Trophoblast cell (in vitro differentiated cells and primary cell): ENCODE results near the gene TRIM15.

Experiments
- DNase-seq, 2 donors: peaks; one replicate each; pipeline ENCODE4 v3.0.0-alpha.2; 2016
- H2AFZ ChIP-seq: 2 replicates; pipeline ENCODE4 v1.6.1; 2013; ENCODE audit warnings: low read length, moderate library complexity, mild to moderate bottlenecking; ENCODE audit not compliant: insufficient read depth, poor library complexity
- H2AK5ac ChIP-seq: 2 replicates; pipeline ENCODE4 v1.6.1; 2013; ENCODE audit warnings: mild to moderate bottlenecking, low read length
- H2BK120ac ChIP-seq: 2 replicates; pipeline ENCODE4 v1.6.1; 2013; ENCODE audit warnings: low read length, mild to moderate bottlenecking, moderate library complexity; ENCODE audit not compliant: insufficient read depth, poor library complexity
- H2BK12ac ChIP-seq: 2 replicates; pipeline ENCODE4 v1.6.1; 2013; ENCODE audit warnings: mild to moderate bottlenecking, low read length, moderate library complexity
- H2BK5ac ChIP-seq: 2 replicates; pipeline ENCODE4 v1.6.1; 2013; ENCODE audit warnings: low read length, low read depth, moderate library complexity, mild to moderate bottlenecking; ENCODE audit not compliant: poor library complexity
- H3K14ac ChIP-seq: 2 replicates; pipeline ENCODE4 v1.6.1; 2013; ENCODE audit warnings: mild to moderate bottlenecking, low read length
- H3K18ac ChIP-seq: 2 replicates; pipeline ENCODE4 v1.6.1; 2013; ENCODE audit warnings: mild to moderate bottlenecking, low read length
- H3K23ac ChIP-seq: 2 replicates; pipeline ENCODE4 v1.6.1; 2013; ENCODE audit warnings: low read length
- H3K27ac ChIP-seq: 2 replicates; pipeline ENCODE4 v1.5.1; 2013; ENCODE audit warnings: low read depth, mild to moderate bottlenecking, inconsistent platforms, low read length, moderate library complexity
- H3K27me3 ChIP-seq: 2 replicates; pipeline ENCODE4 v1.6.1; 2013; ENCODE audit warnings: inconsistent platforms, mild to moderate bottlenecking, low read length, moderate library complexity; ENCODE audit not compliant: insufficient read depth
- H3K36me3 ChIP-seq, 2 experiments: 1 replicate in 1 of 2; 2 replicates in 1 of 2; pipeline ENCODE4 v1.6.1; 2013; ENCODE audit warnings: low read length in 2 of 2, mild to moderate bottlenecking in 2 of 2, moderate library complexity in 1 of 2; ENCODE audit not compliant: insufficient read depth in 2 of 2, control insufficient read depth in 1 of 2
- H3K4ac ChIP-seq: 2 replicates; pipeline ENCODE4 v1.6.1; 2013; ENCODE audit warnings: low read depth, mild to moderate bottlenecking, low read length, moderate library complexity
- H3K4me1 ChIP-seq, 2 experiments: 1 replicate in 1 of 2; 2 replicates in 1 of 2; pipeline ENCODE4 v1.6.1; 2013; ENCODE audit warnings: low read length in 2 of 2, mild to moderate bottlenecking in 2 of 2, moderate library complexity in 1 of 2; ENCODE audit not compliant: insufficient read depth in 2 of 2, control insufficient read depth in 1 of 2
- H3K4me2 ChIP-seq: 2 replicates; pipeline ENCODE4 v1.6.1; 2013; ENCODE audit warnings: inconsistent platforms, mild to moderate bottlenecking, low read length, moderate library complexity
- H3K4me3 ChIP-seq: 2 replicates; pipeline ENCODE4 v1.5.1; 2013; ENCODE audit warnings: mild to moderate bottlenecking, low read depth, low read length, inconsistent platforms
- H3K79me1 ChIP-seq: one replicate; pipeline ENCODE4 v1.6.1; 2013; ENCODE audit warnings: low read length
- H3K79me2 ChIP-seq: 2 replicates; pipeline ENCODE4 v1.6.1; 2013; ENCODE audit warnings: low read length, mild to moderate bottlenecking; ENCODE audit not compliant: control insufficient read depth, insufficient read depth, poor library complexity
- H3K9ac ChIP-seq: 2 replicates; pipeline ENCODE4 v1.6.1; 2013; ENCODE audit warnings: mild to moderate bottlenecking, low read length
- H3K9me3 ChIP-seq: 2 replicates; pipeline ENCODE4 v1.6.1; 2013; ENCODE audit warnings: low read depth, mild to moderate bottlenecking, control low read depth, inconsistent platforms, low read length; ENCODE audit not compliant: insufficient read depth
- H4K12ac ChIP-seq: 2 replicates; pipeline ENCODE4 v1.6.1; 2013; ENCODE audit warnings: low read depth, mild to moderate bottlenecking, low read length, moderate library complexity
- H4K8ac ChIP-seq: 2 replicates; pipeline ENCODE4 v1.6.1; 2013; ENCODE audit warnings: low read depth, mild to moderate bottlenecking, low read length, moderate library complexity
- H4K91ac ChIP-seq: one replicate; pipeline ENCODE4 v1.6.1; 2013; ENCODE audit warnings: low read depth, mild to moderate bottlenecking, low read length, moderate library complexity
- WGBS: extraction: QIAGEN DNeasy Blood & Tissue Kit; methylation state at CpG from one replicate; pipeline ENCODE4 v1.1.7; 2013; ENCODE audit warnings: missing lambda C conversion rate; ENCODE audit not compliant: insufficient read length, insufficient coverage; ENCODE audit errors: extremely low coverage; 5-methylcytosine and 5-hydroxymethylcytosine counted together

TRIM15 gene

GRCh38 chr6:30143780-30144179 lies 19.6 kb upstream of the TRIM15 start:
- no peaks in the 10 kb centered on the region for H3K79me1 ChIP-seq
- no peak overlapping the region for H2BK120ac ChIP-seq
- H3K4me1 ChIP-seq, result no peaks in the 10 kb centered on the region
- H3K23ac ChIP-seq, result no peak overlapping the region
- no peak overlapping the region for H3K27ac ChIP-seq
- no peaks in the 10 kb centered on the region for H3K27me3 ChIP-seq
- no peak for DNase-seq
- no peak overlapping the region for H2AK5ac ChIP-seq
- H3K4me2 ChIP-seq, result no peak overlapping the region
- H4K12ac ChIP-seq, result no peak overlapping the region
- H3K36me3 ChIP-seq, result no peaks in the 10 kb centered on the region
- no peak overlapping the region for H2BK12ac ChIP-seq
- H3K4me3 ChIP-seq, result no peak overlapping the region
- no peak overlapping the region for H3K9ac ChIP-seq
- H3K14ac ChIP-seq, result no peak overlapping the region
- H4K8ac ChIP-seq, result no peak overlapping the region
- no peaks in the 10 kb centered on the region for H3K9me3 ChIP-seq
- no peak overlapping the region for H3K4ac ChIP-seq
- no peak overlapping the region for H2BK5ac ChIP-seq
- no peaks in the 10 kb centered on the region for H3K79me2 ChIP-seq
- WGBS, result no CpG with 5 or more reads among the region's 2 CpGs
- H4K91ac ChIP-seq, result no peak overlapping the region
- H2AFZ ChIP-seq, result no peak overlapping the region
- no peak overlapping the region for H3K18ac ChIP-seq

GRCh38 chr6:30144811-30145210 lies 18.5 kb upstream of the TRIM15 start:
- WGBS, result no CpG with 5 or more reads among the region's 6 CpGs
- Histone ChIP-seq H3K18ac (no peak overlapping the region), H3K27me3 (no peaks in the 10 kb centered on the region), H2BK120ac (no peak overlapping the region), H3K27ac (no peak overlapping the region), H3K9me3 (no peaks in the 10 kb centered on the region), H3K9ac (no peak overlapping the region), H4K91ac (no peak overlapping the region), H2AFZ (no peak overlapping the region), H4K8ac (no peak overlapping the region), H3K79me1 (no peaks in the 10 kb centered on the region), H3K14ac (no peak overlapping the region), H3K23ac (no peak overlapping the region), H3K4me3 (no peak overlapping the region), H3K4ac (no peak overlapping the region), H2BK5ac (no peak overlapping the region), H4K12ac (no peak overlapping the region), H2AK5ac (no peak overlapping the region), H3K79me2 (no peaks in the 10 kb centered on the region), H3K36me3 (no peaks in the 10 kb centered on the region), H3K4me1 (no peaks in the 10 kb centered on the region), H3K4me2 (no peak overlapping the region), H2BK12ac (no peak overlapping the region)
- no peak for DNase-seq

GRCh38 chr6:30145818-30146217 lies 17.5 kb upstream of the TRIM15 start:
- H3K23ac ChIP-seq, result no peak overlapping the region
- no peak overlapping the region for H3K4me2 ChIP-seq
- no peaks in the 10 kb centered on the region for H3K79me2 ChIP-seq
- H3K9me3 ChIP-seq, result no peaks in the 10 kb centered on the region
- WGBS, result no CpG with 5 or more reads among the region's 7 CpGs
- no peak for DNase-seq
- H4K12ac ChIP-seq, result no peak overlapping the region
- no peak overlapping the region for H2AFZ ChIP-seq
- no peak overlapping the region for H2BK120ac ChIP-seq
- H3K4me1 ChIP-seq, result no peaks in the 10 kb centered on the region
- no peaks in the 10 kb centered on the region for H3K79me1 ChIP-seq
- no peak overlapping the region for H3K14ac ChIP-seq
- no peak overlapping the region for H3K4me3 ChIP-seq
- H2BK5ac ChIP-seq, result no peak overlapping the region
- no peak overlapping the region for H2BK12ac ChIP-seq
- H4K8ac ChIP-seq, result no peak overlapping the region
- no peak overlapping the region for H3K4ac ChIP-seq
- no peak overlapping the region for H2AK5ac ChIP-seq
- H3K27ac ChIP-seq, result no peak overlapping the region
- H3K27me3 ChIP-seq, result no peaks in the 10 kb centered on the region
- H4K91ac ChIP-seq, result no peak overlapping the region
- no peaks in the 10 kb centered on the region for H3K36me3 ChIP-seq
- H3K18ac ChIP-seq, result no peak overlapping the region
- no peak overlapping the region for H3K9ac ChIP-seq

- Histone ChIP-seq H3K79me1 (no peaks in the 10 kb centered on the region), H3K14ac (no peak overlapping the region), H3K4ac (no peak overlapping the region), H3K27ac (no peak overlapping the region), H3K18ac (no peak overlapping the region), H3K9ac (no peak overlapping the region), H3K36me3 (no peaks in the 10 kb centered on the region), H4K12ac (no peak overlapping the region), H3K4me2 (no peak overlapping the region), H2BK120ac (no peak overlapping the region), H2AFZ (no peak overlapping the region), H2BK12ac (no peak overlapping the region), H3K4me3 (no peak overlapping the region), H3K9me3 (no peaks in the 10 kb centered on the region), H2BK5ac (no peak overlapping the region), H3K27me3 (no peaks in the 10 kb centered on the region), H3K23ac (no peak overlapping the region), H4K8ac (no peak overlapping the region), H4K91ac (no peak overlapping the region), H2AK5ac (no peak overlapping the region), H3K79me2 (no peaks in the 10 kb centered on the region), H3K4me1 (no peaks in the 10 kb centered on the region)
- WGBS, result no CpG with 5 or more reads among the region's 3 CpGs
- no peak for DNase-seq
These were observed 16.2 kb upstream of the TRIM15 start for GRCh38 chr6:30147096-30147495.
